A549 (cell line): Measurements from ENCODE around the gene EPB41L4A. TPM values are rescaled to one million over a fixed set of nuclear protein-coding genes. Genes with fewer than 3 reads are reported as not detected.

ENCODE experiments used
- ATAC-seq, 2 experiments: fragments of 200-7000 bp in 1 of 2; fragments of >200 bp in 1 of 2; cut with Nextera tagmentation in 1 of 2; cut with Tn5 transposase in 1 of 2; 3 replicates each; pipeline versions ENCODE4 v1.8.0 to v1.9.1; 2018 to 2020; ENCODE audit warnings: mild to moderate bottlenecking in 1 of 2, moderate library complexity in 1 of 2
- CTCF ChIA-PET: fragments of 300-600 bp; sonication (Branson Sonifier 250); formaldehyde crosslinking; extraction: SDS; loops from one replicate; lab custom pipeline; 2021; ENCODE audit warnings: antibody characterized with exemption, inconsistent platforms; lab: Yijun Ruan, JAX
- POLR2A ChIA-PET: fragments of 350-600 bp; formaldehyde crosslinking; extraction: SDS; loops from one replicate; lab custom pipeline; 2021; ENCODE audit warnings: antibody characterized with exemption, inconsistent platforms; lab: Yijun Ruan, JAX
- DNase-seq, 2 experiments: peaks; one replicate each; pipeline versions ENCODE4 v3.0.0 to v3.0.0-alpha.2; 2011 to 2016; ENCODE audit warnings: low read depth in 1 of 2, low spot score in 1 of 2
- FAIRE-seq: peaks from 2 replicates; lab custom pipeline; 2011; peaks lifted over from hg19 to GRCh38; lab: Jason Lieb, UNC
- H3K27ac ChIP-seq, 2 experiments: fragments of >200 bp; sonication (Bioruptor Twin); formaldehyde crosslinking; 3 replicates each; pipeline ENCODE4 v1.5.1; 2016 to 2017
- H3K4me1 ChIP-seq: fragments of >200 bp; sonication (Bioruptor Twin); formaldehyde crosslinking; 3 replicates; pipeline ENCODE4 v1.6.1; 2016
- H3K4me2 ChIP-seq: fragments of >200 bp; sonication (Bioruptor Twin); formaldehyde crosslinking; 3 replicates; pipeline ENCODE4 v1.6.1; 2016
- H3K4me3 ChIP-seq: fragments of >200 bp; sonication (Bioruptor Twin); formaldehyde crosslinking; 3 replicates; pipeline ENCODE4 v1.5.1; 2016
- H3K9me3 ChIP-seq: fragments of >200 bp; sonication (Bioruptor Twin); formaldehyde crosslinking; 3 replicates; pipeline ENCODE4 v1.6.1; 2016
- BHLHE40 ChIP-seq: IDR thresholded peaks from 2 replicates; pipeline ENCODE4 v1.6.1; 2012; ENCODE audit warnings: low read depth, low read length, inconsistent platforms
- CBX2 ChIP-seq: fragments of 200-600 bp; sonication (generic); IDR thresholded peaks from 2 replicates; pipeline ENCODE4 v1.6.1; 2016; ENCODE audit warnings: low read depth, mild to moderate bottlenecking, borderline replicate concordance
- CBX8 ChIP-seq: fragments of 200-600 bp; sonication (generic); IDR thresholded peaks from 2 replicates; pipeline ENCODE4 v1.6.1; 2016
- CEBPB ChIP-seq, 2 experiments: fragments of >200 bp in 1 of 2; sonication (Bioruptor Twin) in 1 of 2; formaldehyde crosslinking in 1 of 2; IDR thresholded peaks; 2 replicates each; pipeline ENCODE4 v1.6.1; 2012 to 2016
- CHD2 ChIP-seq: fragments of 150-350 bp; IDR thresholded peaks from 2 replicates; pipeline ENCODE4 v1.6.1; 2014; ENCODE audit warnings: low read length; ENCODE audit not compliant: partially characterized antibody
- CHD4 ChIP-seq: fragments of 200-600 bp; sonication (generic); IDR thresholded peaks from 2 replicates; pipeline ENCODE4 v1.6.1; 2016; ENCODE audit warnings: antibody characterized with exemption, mild to moderate bottlenecking, borderline replicate concordance
- CTCF ChIP-seq: fragments of >200 bp; sonication (Bioruptor Twin); formaldehyde crosslinking; IDR thresholded peaks from 3 replicates; pipeline ENCODE4 v1.5.1; 2016
- ELK1 ChIP-seq: fragments of 150-350 bp; IDR thresholded peaks from 2 replicates; pipeline ENCODE4 v1.6.1; 2014; ENCODE audit warnings: low read depth, mild to moderate bottlenecking, low read length
- ESRRA ChIP-seq: fragments of 150-350 bp; IDR thresholded peaks from 2 replicates; pipeline ENCODE4 v1.6.1; 2014; ENCODE audit warnings: mild to moderate bottlenecking, low read length, borderline replicate concordance
- FOSB ChIP-seq: fragments of 250-450 bp; sonication (Bioruptor Pico); IDR thresholded peaks from 2 replicates; pipeline ENCODE4 v1.5.0; 2020; ENCODE audit warnings: mild to moderate bottlenecking, moderate library complexity
- FOSL2 ChIP-seq, 2 experiments: fragments of 450-650 bp in 1 of 2; fragments of >200 bp in 1 of 2; sonication (Bioruptor Twin) in 1 of 2; formaldehyde crosslinking; IDR thresholded peaks; 2 replicates each; pipeline versions ENCODE4 v1.5.0 to v1.6.1; 2016 to 2020; ENCODE audit warnings: mild to moderate bottlenecking in 1 of 2, moderate library complexity in 1 of 2
- GATA3 ChIP-seq: IDR thresholded peaks from 2 replicates; pipeline ENCODE4 v1.6.1; 2012; ENCODE audit warnings: borderline replicate concordance
- HDAC2 ChIP-seq: fragments of 200-600 bp; sonication (generic); IDR thresholded peaks from 2 replicates; pipeline ENCODE4 v1.6.1; 2016
- HES2 ChIP-seq: fragments of >200 bp; sonication (Bioruptor Twin); formaldehyde crosslinking; IDR thresholded peaks from 2 replicates; pipeline ENCODE4 v1.6.1; 2016
- HOXB13 ChIP-seq: fragments of 250-450 bp; sonication (Bioruptor Pico); IDR thresholded peaks from 2 replicates; pipeline ENCODE4 v1.5.0; 2020; ENCODE audit warnings: low read depth, mild to moderate bottlenecking, moderate library complexity
- JUN ChIP-seq, 2 experiments: fragments of >200 bp; sonication (Bioruptor Twin); formaldehyde crosslinking; IDR thresholded peaks; 2 replicates in 1 of 2; 3 replicates in 1 of 2; pipeline ENCODE4 v1.6.1; 2016 to 2017
- KDM1A ChIP-seq: fragments of 200-600 bp; sonication (generic); IDR thresholded peaks from 2 replicates; pipeline ENCODE4 v1.6.1; 2016; ENCODE audit warnings: low read depth, mild to moderate bottlenecking
- MAX ChIP-seq: IDR thresholded peaks from 2 replicates; pipeline ENCODE4 v1.6.1; 2012
- MAZ ChIP-seq: fragments of 150-350 bp; IDR thresholded peaks from 2 replicates; pipeline ENCODE4 v1.6.1; 2014; ENCODE audit warnings: antibody characterized with exemption, low read depth, low read length, borderline replicate concordance
- MYC ChIP-seq: IDR thresholded peaks from 2 replicates; pipeline ENCODE4 v1.6.1; 2012; ENCODE audit warnings: mild to moderate bottlenecking, inconsistent platforms, low read length, improper control_type of control experiment, borderline replicate concordance
- NFE2L2 ChIP-seq: fragments of 150-350 bp; conservative IDR thresholded peaks from 2 replicates; pipeline ENCODE4 v1.6.1; 2014; ENCODE audit warnings: low read length
- NPAS2 ChIP-seq: fragments of 250-450 bp; sonication (Bioruptor Pico); IDR thresholded peaks from 2 replicates; pipeline ENCODE4 v1.8.0; 2022; ENCODE audit warnings: mild to moderate bottlenecking, moderate library complexity, borderline replicate concordance
- PBX3 ChIP-seq: IDR thresholded peaks from 2 replicates; pipeline ENCODE4 v1.6.1; 2012
- POLR2A ChIP-seq: IDR thresholded peaks from 2 replicates; pipeline ENCODE4 v1.6.1; 2012; ENCODE audit warnings: mild to moderate bottlenecking, low read length
- RAD21 ChIP-seq, 2 experiments: fragments of >200 bp in 1 of 2; sonication (Bioruptor Twin) in 1 of 2; formaldehyde crosslinking in 1 of 2; IDR thresholded peaks in 1 of 2; conservative IDR thresholded peaks in 1 of 2; 2 replicates in 1 of 2; 3 replicates in 1 of 2; pipeline ENCODE4 v1.6.1; 2012 to 2018; ENCODE audit warnings: inconsistent platforms in 1 of 2
- SMC3 ChIP-seq: fragments of >200 bp; sonication (Bioruptor Twin); formaldehyde crosslinking; IDR thresholded peaks from 3 replicates; pipeline ENCODE4 v1.6.1; 2018; ENCODE audit warnings: inconsistent platforms
- TFCP2L1 ChIP-seq: fragments of 250-450 bp; sonication (Bioruptor Pico); IDR thresholded peaks from 2 replicates; pipeline ENCODE4 v1.5.0; 2021; ENCODE audit warnings: mild to moderate bottlenecking
- TP53 ChIP-seq: fragments of 250-450 bp; sonication (Bioruptor Pico); IDR thresholded peaks from 2 replicates; pipeline ENCODE4 v1.5.0; 2021; ENCODE audit warnings: mild to moderate bottlenecking, moderate library complexity
- ZC3H11A ChIP-seq: fragments of 450-650 bp; IDR thresholded peaks from 2 replicates; pipeline ENCODE4 v1.6.1; 2014; ENCODE audit warnings: antibody characterized with exemption, mild to moderate bottlenecking
- ZFP36 ChIP-seq: fragments of 450-650 bp; IDR thresholded peaks from 2 replicates; pipeline ENCODE4 v1.6.1; 2014; ENCODE audit warnings: borderline replicate concordance; ENCODE audit not compliant: partially characterized antibody
- ZSCAN20 ChIP-seq: fragments of 250-450 bp; sonication (Bioruptor Pico); IDR thresholded peaks from 2 replicates; pipeline ENCODE4 v1.8.0; 2022; ENCODE audit warnings: mild to moderate bottlenecking, moderate library complexity
- WGBS: methylation state at CpG from one replicate; pipeline ENCODE4 v1.1.6; 2017; ENCODE audit errors: missing lambda C conversion rate; 5-methylcytosine and 5-hydroxymethylcytosine counted together
- polyA plus RNA-seq, 4 experiments: library from polyadenylated mRNA; depleted of rRNA in 3 of 4; stranded (reverse); fragments of >200 nt; fragmentation: RNase III in 1 of 4; extraction: RNeasy Plus Mini Kit Qiagen cat#74134 plus additional on column Dnase treatment in 1 of 4; gene quantifications; 2 replicates in 3 of 4; 3 replicates in 1 of 4; pipeline ENCODE4 v1.2.3, GENCODE V29; 2011 to 2017

The EPB41L4A gene
- polyA plus RNA-seq, 2 of the 4 experiments (the other 2 are of a cell fraction), result 1.3 to 4.4 TPM

- POLR2A ChIA-PET, result no interaction called here
- no peak overlapping the region for H3K27ac ChIP-seq
- H3K4me2 ChIP-seq, result no peak overlapping the region
- ATAC-seq (no peak), FAIRE-seq (no peak)
- H3K4me1 ChIP-seq, result no peaks in the 10 kb centered on the region
- no peaks in the 10 kb centered on the region for H3K9me3 ChIP-seq
- CTCF ChIA-PET, result no interaction called here
- TF ChIP-seq ZC3H11A (no peak), SMC3 (no peak), FOSB (CRISPR knock-in tag) (no peak), NPAS2 (no peak), MYC (no peak), ELK1 (no peak), KDM1A (no peak), PBX3 (no peak), TP53 (CRISPR knock-in tag) (no peak), CHD4 (no peak), CBX2 (no peak), CTCF (no peak), HOXB13 (CRISPR knock-in tag) (no peak), HDAC2 (no peak), CHD2 (no peak), CEBPB (IDR thresholded peaks at IDR 0.05) (no peak), FOSL2 (IDR thresholded peaks at IDR 0.05) (no peak), FOSL2 (CRISPR knock-in tag; IDR thresholded peaks at IDR 0.05) (no peak), TFCP2L1 (CRISPR knock-in tag) (no peak)
- TF ChIP-seq, all 56 proteins: peak for 0
- no peak for DNase-seq
- WGBS, result 30% methylated on average over 4 of the region's 4 CpGs
- no peak overlapping the region for H3K4me3 ChIP-seq
Observed at GRCh38 chr5:112126982-112127381, 292.1 kb downstream of the EPB41L4A start.

DNA sequence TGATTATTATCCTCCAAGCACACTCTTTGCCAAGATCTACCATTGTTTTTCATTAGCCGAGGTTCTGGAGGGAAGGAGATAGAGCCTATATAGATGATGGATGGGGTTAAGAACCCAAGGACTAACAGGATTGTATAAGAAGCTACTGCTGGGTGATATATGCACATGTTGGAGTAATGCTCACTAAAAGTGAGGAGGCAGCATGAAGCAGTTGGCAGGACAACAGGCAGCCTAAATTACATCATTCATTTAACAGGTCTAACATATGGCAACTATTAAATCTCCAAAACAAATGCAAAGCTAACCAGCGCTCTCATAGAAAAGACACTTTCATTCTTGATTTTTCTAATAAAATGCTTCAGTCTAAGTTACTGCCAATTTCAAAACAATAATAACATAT, 293.2 kb downstream of the EPB41L4A start:
- no peak for ATAC-seq

More for the DNA sequence above, 293.2 kb downstream of the EPB41L4A start:
- no peak for TF ChIP-seq RAD21 (conservative IDR thresholded peaks at IDR 0.05 in 1 of 2, IDR thresholded peaks at IDR 0.05 in 1 of 2)
- no peak for TF ChIP-seq TFCP2L1 (CRISPR knock-in tag)
- TF ChIP-seq ZSCAN20 (CRISPR knock-in tag), result no peak
- TF ChIP-seq MAX, result no peak
- TF ChIP-seq CTCF, result no peak
- TF ChIP-seq HES2, result no peak
- no peak for TF ChIP-seq ESRRA
- TF ChIP-seq NFE2L2, result no peak
- TF ChIP-seq MYC, result no peak
- TF ChIP-seq JUN (IDR thresholded peaks at IDR 0.05), result no peak
- TF ChIP-seq HOXB13 (CRISPR knock-in tag), result no peak
- TF ChIP-seq CBX8, result no peak
- TF ChIP-seq BHLHE40, result no peak
- TF ChIP-seq ZFP36, result no peak
- TF ChIP-seq TP53 (CRISPR knock-in tag), result no peak
- no peak for TF ChIP-seq POLR2A
- no peak for TF ChIP-seq GATA3
- no peak for TF ChIP-seq MAZ
- ChIA-PET POLR2A (no interaction called here), CTCF (no interaction called here)
- no peak for DNase-seq
- Histone ChIP-seq H3K9me3 (no peaks in the 10 kb centered on the region), H3K27ac (no peak overlapping the region), H3K4me1 (no peaks in the 10 kb centered on the region), H3K4me2 (no peak overlapping the region), H3K4me3 (no peak overlapping the region)
- no peak for FAIRE-seq
- WGBS, result 54% methylated on average over 2 of the region's 2 CpGs
